Neural cell (in vitro differentiated cells): Measurements from ENCODE around the gene DHFR. TPM values are rescaled to one million over a fixed set of nuclear protein-coding genes. Genes with fewer than 3 reads are reported as not detected.

Experiments used
- H2AFZ ChIP-seq: fragments of 200-600, 300-800 bp; sonication (generic), shearing (Covaris generic); 2 replicates; pipeline ENCODE4 v1.6.0; 2014; ENCODE audit warnings: low read depth, mild to moderate bottlenecking, antibody characterized with exemption, low read length, moderate library complexity
- H3F3A ChIP-seq: fragments of 200-600 bp; shearing (Covaris generic); 2 replicates; pipeline ENCODE4 v1.6.1; 2016; ENCODE audit warnings: mild to moderate bottlenecking, moderate library complexity, mixed read lengths, antibody characterized with exemption, low read length; ENCODE audit not compliant: insufficient read depth, poor library complexity, severe bottlenecking
- H3K27ac ChIP-seq: fragments of 200-600, 300-800 bp; sonication (generic), shearing (Covaris generic); 2 replicates; pipeline ENCODE4 v1.5.1; 2014; ENCODE audit warnings: mild to moderate bottlenecking, low read length, moderate library complexity
- H3K27me3 ChIP-seq: fragments of 300-800, 200-600 bp; sonication (generic), shearing (Covaris generic); 2 replicates; pipeline ENCODE4 v1.6.0; 2014; ENCODE audit warnings: mild to moderate bottlenecking, low read depth, low read length, moderate library complexity; ENCODE audit not compliant: insufficient read depth
- H3K36me3 ChIP-seq: fragments of 300-800, 200-600 bp; sonication (generic), shearing (Covaris generic); 2 replicates; pipeline ENCODE4 v1.5.1; 2014; ENCODE audit warnings: mild to moderate bottlenecking, antibody characterized with exemption, low read length, moderate library complexity; ENCODE audit not compliant: insufficient read depth
- H3K4me2 ChIP-seq: fragments of 300-800, 200-600 bp; sonication (generic), shearing (Covaris generic); 2 replicates; pipeline ENCODE4 v1.6.0; 2014; ENCODE audit warnings: mild to moderate bottlenecking, low read length
- H3K4me3 ChIP-seq: fragments of 300-800, 200-600 bp; sonication (generic), shearing (Covaris generic); 2 replicates; pipeline ENCODE4 v1.5.1; 2014; ENCODE audit warnings: mild to moderate bottlenecking, low read length, moderate library complexity
- H3K79me2 ChIP-seq: fragments of 200-600 bp; shearing (Covaris generic); replicated peaks from 2 replicates; pipeline ENCODE4 v1.6.0; 2014; ENCODE audit warnings: mild to moderate bottlenecking, low read length, moderate library complexity; ENCODE audit not compliant: insufficient read depth
- H3K9ac ChIP-seq: fragments of 300-800, 200-600 bp; sonication (generic), shearing (Covaris generic); 2 replicates; pipeline ENCODE4 v1.6.1; 2016; ENCODE audit warnings: mild to moderate bottlenecking, low read length, mixed read lengths
- H3K9me2 ChIP-seq: fragments of 200-600 bp; shearing (Covaris generic); 2 replicates; pipeline ENCODE4 v1.6.1; 2016; ENCODE audit warnings: mild to moderate bottlenecking, low read length, mixed read lengths; ENCODE audit not compliant: insufficient read depth
- H3K9me3 ChIP-seq: fragments of 200-600, 300-800 bp; sonication (generic), shearing (Covaris generic); 2 replicates; pipeline ENCODE4 v1.6.1; 2016; ENCODE audit warnings: mild to moderate bottlenecking, mixed run types, low read length, moderate library complexity, mixed read lengths
- H4K20me1 ChIP-seq: fragments of 200-600 bp; shearing (Covaris generic); 2 replicates; pipeline ENCODE4 v1.6.1; 2016; ENCODE audit warnings: mild to moderate bottlenecking, mixed run types; ENCODE audit not compliant: insufficient read depth
- EP300 ChIP-seq: fragments of 450-650 bp; conservative IDR thresholded peaks from 2 replicates; pipeline ENCODE4 v1.6.1; 2014; ENCODE audit warnings: antibody characterized with exemption, mild to moderate bottlenecking, moderate library complexity; ENCODE audit not compliant: poor library complexity, severe bottlenecking
- EZH2 ChIP-seq: fragments of 200-600, 300-800 bp; shearing (Covaris generic), sonication (generic); IDR thresholded peaks from 2 replicates; pipeline ENCODE4 v1.6.1; 2014; ENCODE audit warnings: antibody characterized with exemption, low read length, borderline replicate concordance, mild to moderate bottlenecking; ENCODE audit not compliant: insufficient read depth, poor library complexity, severe bottlenecking
- MXI1 ChIP-seq: fragments of 450-650 bp; conservative IDR thresholded peaks from 2 replicates; pipeline ENCODE4 v1.6.1; 2014; ENCODE audit warnings: antibody characterized with exemption, mild to moderate bottlenecking; ENCODE audit not compliant: poor library complexity, severe bottlenecking
- POLR2AphosphoS5 ChIP-seq: IDR thresholded peaks from 2 replicates; pipeline ENCODE4 v1.6.1; 2012
- RAD21 ChIP-seq: fragments of 450-650 bp; conservative IDR thresholded peaks from 2 replicates; pipeline ENCODE4 v1.6.1; 2014; ENCODE audit warnings: antibody characterized with exemption, mild to moderate bottlenecking, moderate library complexity
- REST ChIP-seq: IDR thresholded peaks from 2 replicates; pipeline ENCODE4 v1.6.1; 2012; ENCODE audit warnings: borderline replicate concordance
- SMC3 ChIP-seq: fragments of 450-650 bp; conservative IDR thresholded peaks from 2 replicates; pipeline ENCODE4 v1.6.1; 2014; ENCODE audit warnings: antibody characterized with exemption, mild to moderate bottlenecking, moderate library complexity; ENCODE audit not compliant: poor library complexity
- TAF1 ChIP-seq: IDR thresholded peaks from 2 replicates; pipeline ENCODE4 v1.6.1; 2012; ENCODE audit warnings: low read depth
- polyA minus RNA-seq: library from RNA; depleted of rRNA, polyadenylated mRNA; stranded (reverse); fragments of >200 nt; gene quantifications from 2 replicates; pipeline ENCODE4 v1.2.3, GENCODE V29; 2014
- polyA plus RNA-seq: library from polyadenylated mRNA; depleted of rRNA; stranded (reverse); fragments of >200 nt; gene quantifications from 2 replicates; pipeline ENCODE4 v1.2.3, GENCODE V29; 2014
- TF ChIP-seq, protein P1 (sequence below): fragments of 450-650 bp; IDR thresholded peaks from 2 replicates; pipeline ENCODE4 v1.5.1; 2014; ENCODE audit warnings: antibody characterized with exemption, mild to moderate bottlenecking, moderate library complexity; ENCODE audit not compliant: poor library complexity, severe bottlenecking

DHFR gene
- 17.0 and 21.2 TPM in 2 replicates for polyA plus RNA-seq
- 19.0 and 20.7 TPM in 2 replicates for polyA minus RNA-seq

GRCh38 chr5:80654391-80655230 lies at the start of gene DHFR, which contains the start of gene MSH3:
Gene DHFR (minus strand): TSS chr5:80654983. CDS start chr5:80654489, 494 bp downstream.
Gene MSH3 (plus strand): TSS chr5:80654652. CDS start chr5:80654728, 76 bp downstream.
- H4K20me1 ChIP-seq = no peaks in the 10 kb centered on the region
- H3K4me3 ChIP-seq = peak within 1 kb of the TSS; percentile 87
- peak within 1 kb of the TSS; percentile 89 for H3K27ac ChIP-seq
- H3K9ac ChIP-seq = peak within 1 kb of the TSS; percentile 89
- peak within 1 kb of the TSS; percentile 94 for H3K4me2 ChIP-seq
- H3K79me2 ChIP-seq = peaks cover 23% of the 10 kb centered on the region
- H3F3A ChIP-seq = no peaks in the 10 kb centered on the region
- no peaks in the 10 kb centered on the region for H3K36me3 ChIP-seq
- H3K9me2 ChIP-seq = no peaks in the 10 kb centered on the region
- H3K27me3 ChIP-seq = no peaks in the 10 kb centered on the region
- no peaks in the 10 kb centered on the region for H3K9me3 ChIP-seq
- TF ChIP-seq EP300 = peak; percentile 59
- TF ChIP-seq RAD21 = peak; percentile 50
- TF ChIP-seq SMC3 = peak; percentile 56
- TF ChIP-seq, protein P1, sequence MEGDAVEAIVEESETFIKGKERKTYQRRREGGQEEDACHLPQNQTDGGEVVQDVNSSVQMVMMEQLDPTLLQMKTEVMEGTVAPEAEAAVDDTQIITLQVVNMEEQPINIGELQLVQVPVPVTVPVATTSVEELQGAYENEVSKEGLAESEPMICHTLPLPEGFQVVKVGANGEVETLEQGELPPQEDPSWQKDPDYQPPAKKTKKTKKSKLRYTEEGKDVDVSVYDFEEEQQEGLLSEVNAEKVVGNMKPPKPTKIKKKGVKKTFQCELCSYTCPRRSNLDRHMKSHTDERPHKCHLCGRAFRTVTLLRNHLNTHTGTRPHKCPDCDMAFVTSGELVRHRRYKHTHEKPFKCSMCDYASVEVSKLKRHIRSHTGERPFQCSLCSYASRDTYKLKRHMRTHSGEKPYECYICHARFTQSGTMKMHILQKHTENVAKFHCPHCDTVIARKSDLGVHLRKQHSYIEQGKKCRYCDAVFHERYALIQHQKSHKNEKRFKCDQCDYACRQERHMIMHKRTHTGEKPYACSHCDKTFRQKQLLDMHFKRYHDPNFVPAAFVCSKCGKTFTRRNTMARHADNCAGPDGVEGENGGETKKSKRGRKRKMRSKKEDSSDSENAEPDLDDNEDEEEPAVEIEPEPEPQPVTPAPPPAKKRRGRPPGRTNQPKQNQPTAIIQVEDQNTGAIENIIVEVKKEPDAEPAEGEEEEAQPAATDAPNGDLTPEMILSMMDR = peak; percentile 70
- TF ChIP-seq TAF1 = no peak
- TF ChIP-seq MXI1 = peak; percentile 88
- TF ChIP-seq POLR2AphosphoS5 = peak; percentile 79
- TF ChIP-seq EZH2 = no peak
- TF ChIP-seq REST = peak; percentile 30
- H2AFZ ChIP-seq = peak within 1 kb of the TSS; percentile 69

DNA sequence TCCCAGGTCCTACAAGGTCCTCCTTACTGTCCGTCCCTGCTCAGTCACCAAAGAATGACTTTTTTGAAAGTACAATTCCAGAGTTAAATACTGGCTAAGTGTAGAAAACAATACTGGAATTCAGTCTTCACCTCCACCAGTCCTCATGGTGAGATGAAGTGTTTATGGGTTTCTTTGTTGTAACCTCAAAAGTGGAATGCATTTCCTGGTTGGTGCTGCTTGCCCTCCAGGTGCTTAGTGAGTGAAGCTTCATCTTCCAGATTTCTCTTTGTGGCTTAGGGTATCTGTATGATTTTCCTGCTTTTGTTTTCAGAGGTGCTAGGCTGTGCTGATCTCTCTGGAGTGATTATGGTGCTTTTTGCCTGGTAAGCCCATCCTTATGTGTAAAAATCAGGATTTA lies 49.4 kb upstream of the DHFR start:
- Histone ChIP-seq H3F3A (no peaks in the 10 kb centered on the region), H4K20me1 (no peaks in the 10 kb centered on the region), H2AFZ (no peak overlapping the region), H3K4me3 (no peak overlapping the region), H3K9me3 (no peaks in the 10 kb centered on the region), H3K9me2 (no peaks in the 10 kb centered on the region), H3K27ac (no peak overlapping the region), H3K9ac (no peak overlapping the region), H3K79me2 (no peaks in the 10 kb centered on the region), H3K4me2 (no peak overlapping the region), H3K36me3 (no peaks in the 10 kb centered on the region), H3K27me3 (no peaks in the 10 kb centered on the region)
- TF ChIP-seq, protein P1 = no peak
- no peak for TF ChIP-seq MXI1
- no peak for TF ChIP-seq REST
- TF ChIP-seq EP300 = no peak
- TF ChIP-seq SMC3 = no peak
- no peak for TF ChIP-seq EZH2
